OCI-LY3 (cell line): ENCODE measurements around the gene CLTB.

ENCODE experiments used
- H2AFZ ChIP-seq: fragments of 200-600, 300-600 bp; shearing (Covaris generic); 2 replicates; pipeline ENCODE4 v1.6.0; 2014; ENCODE audit warnings: antibody characterized with exemption, low read depth, low read length
- H3K27ac ChIP-seq: fragments of 200-600, 300-600 bp; sonication (generic); 2 replicates; pipeline ENCODE4 v1.5.1; 2014; ENCODE audit warnings: mild to moderate bottlenecking, low read length, moderate library complexity, mixed read lengths
- H3K27me3 ChIP-seq: fragments of 200-600, 300-600 bp; sonication (generic); 2 replicates; pipeline ENCODE4 v1.6.1; 2014; ENCODE audit warnings: low read depth, low read length, mixed read lengths
- H3K36me3 ChIP-seq: fragments of 200-600, 300-600 bp; sonication (generic); replicated peaks from 2 replicates; pipeline ENCODE3; 2014; ENCODE audit warnings: low read depth, low read length, mixed read lengths
- H3K4me1 ChIP-seq: fragments of 300-600, 200-600 bp; sonication (generic); 2 replicates; pipeline ENCODE4 v1.6.1; 2014; ENCODE audit warnings: low read length, mixed read lengths
- H3K4me2 ChIP-seq: fragments of 200-600, 300-600 bp; sonication (generic); 2 replicates; pipeline ENCODE4 v1.6.1; 2014; ENCODE audit warnings: low read length, mixed read lengths
- H3K4me3 ChIP-seq: fragments of 300-600, 200-600 bp; sonication (generic); 2 replicates; pipeline ENCODE4 v1.5.1; 2014; ENCODE audit warnings: antibody characterized with exemption, mild to moderate bottlenecking, low read length, moderate library complexity
- H3K79me2 ChIP-seq: fragments of 300-600, 200-600 bp; shearing (Covaris generic); 2 replicates; pipeline ENCODE4 v1.6.1; 2014; ENCODE audit warnings: mild to moderate bottlenecking, low read length, mixed read lengths
- H3K9ac ChIP-seq: fragments of 300-600, 200-600 bp; shearing (Covaris generic); 2 replicates; pipeline ENCODE4 v1.6.0; 2014; ENCODE audit warnings: mild to moderate bottlenecking, low read length, moderate library complexity
- H3K9me3 ChIP-seq: fragments of 200-600, 300-600 bp; shearing (Covaris generic); 2 replicates; pipeline ENCODE4 v1.6.1; 2014; ENCODE audit warnings: low read length, mixed read lengths; ENCODE audit not compliant: insufficient read depth
- H4K20me1 ChIP-seq: fragments of 200-600, 300-600 bp; sonication (generic); 2 replicates; pipeline ENCODE4 v1.6.1; 2016; ENCODE audit warnings: low read length, mixed read lengths; ENCODE audit not compliant: insufficient read depth
- EZH2phosphoT487 ChIP-seq: fragments of 200-600 bp; shearing (Covaris generic); IDR thresholded peaks from 2 replicates; pipeline ENCODE4 v1.6.1; 2018; ENCODE audit warnings: antibody characterized with exemption, mixed run types, low read depth
- TF ChIP-seq, protein P1 (sequence below): fragments of 200-600, 300-600 bp; sonication (generic); IDR thresholded peaks from 2 replicates; pipeline ENCODE4 v1.5.1; 2014; ENCODE audit warnings: antibody characterized with exemption, low read length, low read depth

CLTB gene

DNA sequence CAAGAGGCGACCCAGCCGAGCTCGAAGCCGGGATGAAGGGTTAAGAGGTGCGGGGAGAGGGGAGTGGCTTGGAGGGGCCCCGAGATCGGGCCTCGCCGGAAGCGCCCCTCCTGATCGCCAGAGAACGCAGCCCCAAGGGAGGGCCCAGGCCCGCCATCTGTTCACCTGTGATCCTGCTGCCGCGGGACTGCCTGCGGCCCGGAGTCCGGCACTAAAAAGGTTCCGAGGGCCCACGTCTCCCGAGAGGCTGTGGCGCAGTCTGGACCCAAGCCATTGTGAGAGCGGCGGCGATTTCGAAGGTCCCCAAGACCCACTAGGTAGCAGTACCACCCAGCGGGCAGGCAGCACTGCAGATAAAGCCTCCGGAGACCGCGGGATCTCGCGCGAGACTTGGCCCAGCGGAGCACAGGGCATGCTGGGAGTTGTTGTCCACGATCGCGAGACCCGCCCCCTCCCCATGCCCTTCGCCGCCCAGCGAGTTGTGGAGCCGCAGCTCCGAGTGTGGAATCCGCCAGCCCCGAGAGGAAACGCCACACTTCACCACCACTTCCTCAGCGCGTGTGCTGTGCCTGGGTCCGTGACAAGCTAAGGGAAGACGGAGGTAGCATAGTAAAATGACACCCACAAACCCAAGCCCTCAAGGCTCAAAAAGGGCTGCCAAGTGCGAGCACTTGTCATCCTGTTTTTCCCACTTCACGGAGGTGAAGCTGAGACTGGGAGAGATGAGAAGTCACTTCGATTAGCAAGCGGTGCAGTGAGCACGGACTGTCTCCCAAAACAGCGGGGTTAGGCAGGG is 54.7 kb downstream of the CLTB start, which contains the start of gene KIAA1191:
KIAA1191 (minus strand) TSS at position 328 of the 796 bp plus-strand sequence. CDS start 2,256 bp downstream, outside the sequence.
- Histone ChIP-seq H3K4me2 (peak within 1 kb of the TSS; percentile 92), H2AFZ (peak within 1 kb of the TSS; percentile 81), H3K9me3 (no peaks in the 10 kb centered on the region), H3K4me1 (peaks cover 18% of the 10 kb centered on the region), H3K36me3 (peaks cover 20% of the 10 kb centered on the region), H3K9ac (peak within 1 kb of the TSS; percentile 97), H3K4me3 (peak within 1 kb of the TSS; percentile 98), H3K27me3 (no peaks in the 10 kb centered on the region), H3K27ac (peak within 1 kb of the TSS; percentile 90), H3K79me2 (peaks cover 47% of the 10 kb centered on the region), H4K20me1 (peaks cover 6% of the 10 kb centered on the region)
- TF ChIP-seq, protein P1, sequence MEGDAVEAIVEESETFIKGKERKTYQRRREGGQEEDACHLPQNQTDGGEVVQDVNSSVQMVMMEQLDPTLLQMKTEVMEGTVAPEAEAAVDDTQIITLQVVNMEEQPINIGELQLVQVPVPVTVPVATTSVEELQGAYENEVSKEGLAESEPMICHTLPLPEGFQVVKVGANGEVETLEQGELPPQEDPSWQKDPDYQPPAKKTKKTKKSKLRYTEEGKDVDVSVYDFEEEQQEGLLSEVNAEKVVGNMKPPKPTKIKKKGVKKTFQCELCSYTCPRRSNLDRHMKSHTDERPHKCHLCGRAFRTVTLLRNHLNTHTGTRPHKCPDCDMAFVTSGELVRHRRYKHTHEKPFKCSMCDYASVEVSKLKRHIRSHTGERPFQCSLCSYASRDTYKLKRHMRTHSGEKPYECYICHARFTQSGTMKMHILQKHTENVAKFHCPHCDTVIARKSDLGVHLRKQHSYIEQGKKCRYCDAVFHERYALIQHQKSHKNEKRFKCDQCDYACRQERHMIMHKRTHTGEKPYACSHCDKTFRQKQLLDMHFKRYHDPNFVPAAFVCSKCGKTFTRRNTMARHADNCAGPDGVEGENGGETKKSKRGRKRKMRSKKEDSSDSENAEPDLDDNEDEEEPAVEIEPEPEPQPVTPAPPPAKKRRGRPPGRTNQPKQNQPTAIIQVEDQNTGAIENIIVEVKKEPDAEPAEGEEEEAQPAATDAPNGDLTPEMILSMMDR: peak; percentile 38; the same call in 1 of the 2 replicates
- no peak for TF ChIP-seq EZH2phosphoT487

DNA sequence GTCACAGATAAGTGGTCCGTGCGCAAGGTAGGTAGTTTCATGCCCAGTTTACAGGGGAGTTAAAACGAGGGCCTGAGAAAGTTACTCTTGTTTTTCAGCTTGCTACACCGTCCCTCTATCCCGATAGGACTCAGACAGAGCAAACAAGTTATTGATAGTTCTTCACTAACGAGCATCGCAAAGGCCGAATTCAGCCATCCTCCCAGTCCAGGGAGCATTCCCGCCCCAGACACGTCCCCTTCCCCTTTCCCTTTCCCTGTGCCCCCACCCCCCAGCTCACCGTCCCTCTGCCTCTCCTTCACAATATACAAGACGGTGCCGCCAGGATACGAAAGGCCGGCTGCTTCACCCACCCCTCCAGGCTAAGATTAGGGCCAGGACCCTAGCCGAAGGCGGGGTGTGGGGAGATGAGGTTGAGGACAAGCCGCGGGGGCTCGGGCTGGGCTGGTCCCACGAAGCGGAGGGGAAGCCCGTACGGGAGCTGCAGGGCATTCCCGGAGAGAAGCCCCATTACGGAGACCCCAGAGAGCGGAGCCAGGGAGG is 55.4 kb downstream of the CLTB start:
- no peak for TF ChIP-seq EZH2phosphoT487
- TF ChIP-seq, protein P1: no peak
- peaks cover 18% of the 10 kb centered on the region for H3K4me1 ChIP-seq
- peak overlapping the region; percentile 90 for H3K27ac ChIP-seq
- peak overlapping the region; percentile 51; the same call in 1 of the 2 replicates for H2AFZ ChIP-seq
- no peaks in the 10 kb centered on the region for H3K27me3 ChIP-seq
- peak overlapping the region; percentile 97 for H3K9ac ChIP-seq
- no peaks in the 10 kb centered on the region for H3K9me3 ChIP-seq
- H3K36me3 ChIP-seq: peaks cover 26% of the 10 kb centered on the region
- peak overlapping the region; percentile 92 for H3K4me2 ChIP-seq
- peaks cover 53% of the 10 kb centered on the region for H3K79me2 ChIP-seq
- H3K4me3 ChIP-seq: peak overlapping the region; percentile 98
- peaks cover 6% of the 10 kb centered on the region for H4K20me1 ChIP-seq

DNA sequence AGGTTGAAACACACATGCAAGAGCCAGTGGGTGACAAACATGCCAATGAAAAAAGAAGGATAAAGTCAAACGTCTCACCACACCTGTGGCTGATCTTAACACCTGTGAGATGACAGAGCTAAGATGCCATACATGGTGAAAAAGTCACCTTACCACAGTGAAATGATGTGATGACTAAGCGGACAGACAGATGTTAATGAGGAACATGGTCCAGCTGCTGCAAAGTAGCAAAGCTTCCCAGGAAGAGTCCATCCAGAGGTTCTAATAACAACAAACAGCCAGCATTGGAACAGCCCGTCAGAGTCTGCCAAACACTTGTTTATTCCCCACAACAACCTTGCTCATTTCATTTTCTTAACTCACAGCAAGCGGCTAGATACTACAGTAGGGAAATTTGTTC is 56.7 kb downstream of the CLTB start:
- Histone ChIP-seq H3K27ac (no peak overlapping the region), H3K9ac (no peak overlapping the region), H3K4me1 (peaks cover 15% of the 10 kb centered on the region), H3K79me2 (peaks cover 66% of the 10 kb centered on the region), H4K20me1 (peaks cover 6% of the 10 kb centered on the region), H2AFZ (no peak overlapping the region), H3K9me3 (no peaks in the 10 kb centered on the region), H3K4me3 (peak overlapping the region; percentile 22; the same call in 1 of the 2 replicates), H3K36me3 (peaks cover 36% of the 10 kb centered on the region), H3K4me2 (peak overlapping the region; percentile 42), H3K27me3 (no peaks in the 10 kb centered on the region)
- TF ChIP-seq, protein P1: no peak
- no peak for TF ChIP-seq EZH2phosphoT487

DNA sequence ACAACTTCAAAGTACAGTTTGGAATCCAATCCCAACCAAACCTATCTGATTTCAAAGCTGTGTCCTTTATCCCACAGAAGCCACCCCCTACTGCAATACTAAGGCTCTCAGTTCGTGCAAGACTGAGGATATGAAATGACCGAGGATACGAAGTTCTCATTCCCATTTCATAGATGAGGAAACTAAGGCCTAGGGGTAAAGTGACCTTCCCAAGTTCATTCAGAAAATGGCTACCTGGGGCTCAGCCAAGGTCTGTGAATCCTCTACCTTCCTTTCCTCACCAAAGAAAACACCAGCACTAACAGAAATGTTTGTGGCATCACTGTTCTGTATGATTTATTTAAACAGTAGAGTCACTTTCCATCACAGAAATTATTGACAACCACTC is 60.2 kb downstream of the CLTB start:
- Histone ChIP-seq H3K27me3 (no peaks in the 10 kb centered on the region), H2AFZ (no peak overlapping the region), H3K27ac (no peak overlapping the region), H4K20me1 (peaks cover 6% of the 10 kb centered on the region), H3K4me3 (no peak overlapping the region), H3K9ac (no peak overlapping the region), H3K9me3 (no peaks in the 10 kb centered on the region), H3K79me2 (peaks cover 94% of the 10 kb centered on the region), H3K36me3 (peaks cover 59% of the 10 kb centered on the region), H3K4me1 (peaks cover 31% of the 10 kb centered on the region), H3K4me2 (no peak overlapping the region)
- TF ChIP-seq EZH2phosphoT487: no peak
- TF ChIP-seq, protein P1: no peak
